Left ventricle myocardium superior (tissue), 1 donor: ENCODE data around the gene PPP2R5B. TPM values are rescaled to one million over a fixed set of nuclear protein-coding genes. Genes with fewer than 3 reads are reported as not detected.
A peak's percentile ranks its signal among the peaks of the same experiment; 100 is the strongest.

Source experiments
- ATAC-seq: fragments of 200-7000 bp; cut with Tn5 transposase; one replicate; pipeline ENCODE4 v1.9.1; 2020; ENCODE audit warnings: mild to moderate bottlenecking, moderate library complexity
- DNase-seq: peaks from one replicate; pipeline ENCODE4 v3.0.0-alpha.2; 2020
- intact Hi-C: fragments of 100-400 bp; cut with micrococcal nuclease; formaldehyde crosslinking; loops from one replicate; pipeline ENCODE4 v1.11.0; 2022
- total RNA-seq: library from RNA; stranded (reverse); fragmentation: NEBNext Ultra II Directional; extraction: Animal tissue kit (Norgen Biotek cat#: 25700); gene quantifications from one replicate; pipeline ENCODE4 v1.2.1, GENCODE V29; 2021
- donor health status: DM: no; HTN: yes; CAD: no; lungs with severe emphysema.

PPP2R5B gene
- total RNA-seq, 1 donor from 2014 or later, result 18.4 TPM

DNA sequence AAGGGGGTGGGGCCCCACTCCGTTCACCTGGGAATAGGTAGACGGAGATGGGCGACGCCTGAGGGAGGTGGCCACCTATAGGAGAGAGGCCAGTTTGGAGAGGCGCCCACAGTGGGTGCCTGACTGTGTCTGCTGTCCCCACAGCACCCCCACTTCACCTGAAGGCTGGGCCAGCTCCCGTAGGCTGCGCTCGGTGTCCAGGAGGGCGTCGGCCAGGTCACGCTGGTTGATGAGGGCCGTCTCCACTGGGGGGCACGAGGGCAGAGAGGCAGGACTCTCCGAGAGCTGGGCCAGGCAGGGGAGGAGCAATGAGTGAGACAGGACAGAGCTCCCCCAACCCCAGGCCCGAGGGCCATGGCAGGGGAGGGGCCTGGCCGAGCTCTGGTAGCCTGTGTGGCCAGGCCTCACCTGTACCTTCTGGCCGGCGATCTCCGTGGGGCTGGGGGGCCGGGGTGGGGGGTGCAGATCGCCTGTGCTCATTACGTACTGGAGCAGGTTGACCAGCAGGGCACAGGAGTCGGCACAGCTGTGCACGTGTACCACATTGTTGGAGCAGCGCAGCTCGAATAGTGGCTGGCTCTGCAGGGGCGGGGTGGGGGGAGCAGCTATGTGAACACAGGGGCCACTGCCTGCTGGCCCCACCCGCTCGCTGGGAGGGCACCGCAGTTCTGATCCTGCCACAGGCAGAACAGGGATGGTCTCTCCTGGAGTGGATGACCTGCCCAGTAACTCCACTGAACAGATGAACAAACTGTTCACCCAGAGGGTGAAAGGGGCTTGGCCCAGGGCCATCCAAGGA lies 22.2 kb upstream of the PPP2R5B start:
- no peak for ATAC-seq
- DNase-seq, result no peak
- intact Hi-C loops, result no loop called here

DNA sequence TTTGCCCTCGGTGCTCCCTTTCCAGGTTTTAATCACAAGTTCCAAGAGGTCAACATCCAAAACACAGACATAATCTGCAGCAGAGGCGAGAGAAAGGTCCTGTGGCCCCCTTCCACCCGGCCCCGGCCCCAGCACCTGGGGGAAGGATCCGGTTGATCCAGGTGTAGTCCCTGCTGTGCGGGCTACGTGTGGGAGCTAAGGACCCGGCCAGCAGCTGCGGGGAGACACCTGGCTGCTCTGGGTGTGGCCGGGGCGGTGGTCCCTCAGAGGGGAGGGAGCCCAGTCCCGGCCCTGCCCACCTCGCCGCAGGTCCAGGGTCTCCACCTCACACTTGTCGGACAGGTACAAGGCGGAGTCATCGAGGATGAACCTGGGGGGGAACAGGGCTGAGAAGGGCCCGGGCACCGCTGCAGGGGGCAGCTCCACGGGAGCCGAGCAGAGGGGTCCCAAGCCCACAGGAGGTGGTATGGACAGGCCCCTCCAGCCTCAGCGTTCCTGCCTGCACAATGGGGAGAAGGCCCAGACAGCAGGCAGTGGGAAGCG lies 21.1 kb upstream of the PPP2R5B start:
- ATAC-seq, result no peak
- intact Hi-C loops, result no loop called here
- DNase-seq, result no peak

- no peak for DNase-seq
- ATAC-seq, result no peak
- intact Hi-C loops, result no loop called here
Measured at GRCh38 chr11:64905516-64906313, 18.8 kb upstream of the PPP2R5B start.

GRCh38 chr11:64906314-64906635 lies 18.2 kb upstream of the PPP2R5B start:
- intact Hi-C loops, result no loop called here
- ATAC-seq (no peak), DNase-seq (peak; percentile 19)

DNA sequence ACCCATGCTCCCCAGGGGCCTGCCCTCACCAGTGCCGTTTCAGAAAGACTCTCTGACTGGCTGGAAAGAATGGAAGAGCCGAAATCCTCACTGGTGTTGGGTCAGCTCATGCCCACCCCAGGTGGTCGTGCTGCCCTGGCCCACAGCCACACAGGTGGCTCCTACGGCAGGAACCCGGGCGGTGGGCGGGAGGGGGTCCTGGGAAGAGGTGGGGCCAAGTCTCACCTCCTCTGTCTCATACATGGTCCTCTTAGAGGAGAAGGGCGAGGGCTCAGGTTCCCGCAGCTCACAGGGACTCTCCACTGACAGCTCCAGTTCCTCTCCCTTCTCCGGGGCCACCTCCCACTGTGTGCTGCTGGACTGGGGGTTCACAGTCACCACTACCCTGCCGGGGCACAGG lies 15.7 kb upstream of the PPP2R5B start:
- DNase-seq (no peak), ATAC-seq (no peak)
- intact Hi-C loops, result no loop called here

DNA sequence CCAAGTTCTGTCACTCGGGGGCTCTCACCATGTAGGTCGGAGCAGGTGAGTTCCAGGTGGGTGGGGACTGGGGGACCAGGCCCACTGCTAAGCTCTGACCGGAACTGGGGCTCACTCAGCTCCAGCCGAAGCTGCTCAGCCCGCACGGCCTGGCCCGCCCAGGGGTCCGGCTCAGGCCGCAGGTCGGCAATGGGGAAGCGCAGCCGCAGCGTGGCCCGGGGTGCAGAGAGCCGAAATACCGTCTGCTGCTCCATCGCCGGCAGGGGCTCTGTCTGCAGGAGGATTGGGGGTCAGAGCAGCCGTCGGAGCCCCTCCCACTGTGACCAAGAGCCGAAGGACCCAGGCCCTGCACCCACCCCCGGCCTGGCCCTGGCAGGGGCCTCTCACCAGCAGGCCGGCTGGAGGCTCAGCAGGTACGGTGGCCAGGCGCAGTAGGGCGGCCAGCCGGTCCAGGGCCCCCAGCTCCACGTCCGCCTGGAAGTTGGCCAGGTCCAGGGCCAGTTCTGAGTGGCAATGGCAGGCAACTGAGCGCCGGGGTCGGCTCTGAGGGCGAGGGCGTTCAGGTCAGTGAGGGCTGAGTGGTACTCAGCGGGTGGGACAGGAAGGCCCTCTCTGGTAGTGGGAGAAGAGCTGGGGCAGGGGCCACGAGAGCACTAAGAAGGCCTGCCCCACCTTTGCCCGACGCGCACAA lies 14.7 kb upstream of the PPP2R5B start:
- intact Hi-C loops, result no loop called here
- ATAC-seq (no peak), DNase-seq (peak; percentile 28)

DNA sequence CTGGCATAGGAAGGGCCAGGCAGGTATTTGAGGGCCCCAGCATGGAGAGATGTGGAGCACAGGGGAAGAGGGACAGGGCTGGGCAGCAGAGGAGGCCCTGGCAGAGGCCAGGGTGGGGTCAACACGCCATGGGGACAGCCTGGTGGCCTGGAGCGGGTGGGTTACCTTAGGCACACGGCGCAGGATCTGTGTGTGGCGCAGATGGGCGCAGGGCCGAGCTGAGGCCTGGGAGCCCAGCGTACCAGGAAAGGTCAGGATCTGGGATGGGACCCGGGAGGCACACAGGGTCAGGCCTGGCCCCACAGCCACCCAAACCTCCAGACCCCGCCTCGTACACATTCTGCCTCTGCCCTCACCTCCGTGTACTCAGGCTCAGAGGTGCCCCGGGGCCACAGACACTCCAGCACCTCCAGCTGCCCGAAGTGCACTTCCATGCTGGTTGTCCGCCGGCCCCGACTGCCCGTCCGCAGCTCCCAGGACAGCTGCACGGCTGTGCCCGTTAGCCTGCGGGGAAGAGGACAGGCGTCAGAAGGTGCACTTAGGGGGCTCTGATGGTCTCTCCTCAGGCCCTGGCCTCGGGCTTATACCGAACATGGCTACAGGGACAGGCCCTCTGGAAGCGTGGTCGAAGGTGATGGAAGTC lies 13.9 kb upstream of the PPP2R5B start:
- intact Hi-C loops, result no loop called here
- DNase-seq (no peak), ATAC-seq (no peak)

GRCh38 chr11:64911142-64911541 lies 13.3 kb upstream of the PPP2R5B start:
- intact Hi-C loops, result no loop called here
- no peak for DNase-seq
- ATAC-seq, result no peak

DNA sequence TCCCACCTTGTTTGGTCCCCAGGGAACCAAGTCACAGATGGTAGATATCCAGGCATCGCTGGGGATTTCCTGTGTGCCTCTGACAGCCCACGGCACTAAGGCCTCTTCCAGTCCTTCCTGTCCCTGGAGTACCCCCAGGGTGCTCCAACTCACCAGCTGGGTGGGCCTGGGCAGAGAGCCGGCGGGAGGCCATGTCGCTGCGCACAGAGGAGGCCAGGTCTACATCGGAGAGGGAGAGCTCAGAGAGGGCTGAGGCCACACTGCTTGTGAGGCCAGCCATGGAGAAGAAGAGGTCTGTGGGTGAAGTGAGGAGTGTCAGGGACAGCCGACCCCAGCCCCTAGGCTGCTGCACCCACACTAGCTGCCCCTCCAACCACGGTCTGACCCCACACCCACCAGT lies 12.8 kb upstream of the PPP2R5B start:
- intact Hi-C loops, result no loop called here
- ATAC-seq (no peak), DNase-seq (no peak)

DNA sequence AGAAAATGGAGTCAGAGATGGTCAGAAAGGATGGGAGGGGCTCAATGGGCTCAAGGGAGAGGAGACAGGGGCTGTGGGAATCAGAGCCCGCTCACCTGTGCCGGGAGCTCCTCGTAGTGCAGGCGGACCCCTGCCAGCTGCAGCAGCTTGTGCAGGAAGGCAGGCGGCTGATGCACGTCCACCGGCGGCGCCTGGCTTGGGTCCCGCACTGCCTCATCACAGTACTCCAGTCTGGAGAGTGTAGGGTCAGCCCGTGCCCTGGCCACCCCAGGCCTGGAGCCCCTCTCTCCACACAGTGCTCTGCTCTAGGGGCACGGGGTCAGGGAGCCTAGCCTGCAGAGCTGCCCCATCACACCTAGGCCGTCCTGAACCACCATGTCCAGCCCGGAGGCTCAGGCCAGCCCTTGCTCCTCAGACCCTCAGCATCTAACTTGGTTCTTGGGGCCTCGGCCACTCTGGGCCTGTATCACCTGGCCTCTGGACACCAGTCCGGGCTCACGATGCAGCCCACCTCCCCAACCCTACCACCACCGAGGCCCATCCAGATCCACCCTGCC lies 11.2 kb upstream of the PPP2R5B start:
- intact Hi-C loops, result no loop called here
- DNase-seq (no peak), ATAC-seq (no peak)

DNA sequence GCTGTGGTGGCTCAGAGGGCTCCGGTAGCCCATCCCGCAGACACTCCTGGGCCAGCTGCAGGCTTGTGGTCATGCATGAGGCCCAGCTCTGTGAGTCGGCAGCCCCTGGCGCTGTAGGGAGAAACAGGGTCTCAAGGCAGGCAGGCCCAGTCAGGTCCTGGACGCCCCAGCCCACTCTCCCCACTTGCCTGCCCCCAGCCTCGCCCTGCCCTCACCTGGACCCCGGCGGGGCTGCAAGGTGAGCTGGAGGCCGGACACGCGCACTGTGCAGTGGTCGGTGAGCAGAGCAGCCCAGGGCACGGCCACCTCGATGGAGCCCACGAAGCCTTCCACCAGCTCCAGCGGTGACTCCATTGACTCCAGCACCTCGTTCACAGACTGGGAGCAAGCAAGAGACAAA lies 10.4 kb upstream of the PPP2R5B start:
- DNase-seq (no peak), ATAC-seq (no peak)
- intact Hi-C loops, result no loop called here

GRCh38 chr11:64915376-64915887 lies 9.1 kb upstream of the PPP2R5B start:
- intact Hi-C loops, result no loop called here
- no peak for ATAC-seq
- DNase-seq, result no peak

DNA sequence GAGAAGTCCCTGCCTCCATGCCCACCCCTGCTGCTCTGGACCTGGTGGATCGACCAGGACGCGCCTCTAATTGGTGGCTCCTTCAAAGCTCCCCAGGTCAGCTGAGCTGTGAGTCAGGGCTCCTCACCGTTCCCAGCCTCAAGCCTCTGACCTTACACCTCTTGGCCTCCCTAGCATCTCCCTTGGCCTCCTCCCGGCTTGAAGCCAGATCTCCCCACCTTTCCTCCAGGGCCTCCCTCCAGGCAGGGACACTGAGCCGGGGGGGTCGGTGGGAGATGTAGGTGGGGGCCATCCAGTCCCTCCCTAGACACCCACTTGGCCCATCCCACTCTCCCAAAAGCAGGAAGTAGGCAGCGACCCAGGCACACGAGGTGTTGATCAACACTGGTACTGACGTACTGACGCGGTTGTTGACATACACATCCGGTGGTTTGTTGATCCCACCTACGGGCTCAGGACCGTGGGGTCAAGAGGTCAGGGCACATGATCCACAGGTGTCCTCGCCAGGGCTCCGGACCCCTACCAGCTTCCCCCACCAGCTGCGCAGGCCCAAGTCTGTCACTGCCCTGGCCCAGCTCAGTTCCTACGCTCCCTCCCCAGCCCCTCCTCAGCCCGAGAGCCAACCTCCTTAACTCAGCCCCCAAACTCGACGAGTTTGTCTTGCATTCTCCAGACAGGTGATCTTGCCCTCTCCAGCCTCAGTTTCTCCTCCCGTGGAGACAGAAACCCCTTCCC lies 8.3 kb upstream of the PPP2R5B start:
- ATAC-seq (peak; percentile 1), DNase-seq (no peak)
- intact Hi-C loops, result no loop called here

DNA sequence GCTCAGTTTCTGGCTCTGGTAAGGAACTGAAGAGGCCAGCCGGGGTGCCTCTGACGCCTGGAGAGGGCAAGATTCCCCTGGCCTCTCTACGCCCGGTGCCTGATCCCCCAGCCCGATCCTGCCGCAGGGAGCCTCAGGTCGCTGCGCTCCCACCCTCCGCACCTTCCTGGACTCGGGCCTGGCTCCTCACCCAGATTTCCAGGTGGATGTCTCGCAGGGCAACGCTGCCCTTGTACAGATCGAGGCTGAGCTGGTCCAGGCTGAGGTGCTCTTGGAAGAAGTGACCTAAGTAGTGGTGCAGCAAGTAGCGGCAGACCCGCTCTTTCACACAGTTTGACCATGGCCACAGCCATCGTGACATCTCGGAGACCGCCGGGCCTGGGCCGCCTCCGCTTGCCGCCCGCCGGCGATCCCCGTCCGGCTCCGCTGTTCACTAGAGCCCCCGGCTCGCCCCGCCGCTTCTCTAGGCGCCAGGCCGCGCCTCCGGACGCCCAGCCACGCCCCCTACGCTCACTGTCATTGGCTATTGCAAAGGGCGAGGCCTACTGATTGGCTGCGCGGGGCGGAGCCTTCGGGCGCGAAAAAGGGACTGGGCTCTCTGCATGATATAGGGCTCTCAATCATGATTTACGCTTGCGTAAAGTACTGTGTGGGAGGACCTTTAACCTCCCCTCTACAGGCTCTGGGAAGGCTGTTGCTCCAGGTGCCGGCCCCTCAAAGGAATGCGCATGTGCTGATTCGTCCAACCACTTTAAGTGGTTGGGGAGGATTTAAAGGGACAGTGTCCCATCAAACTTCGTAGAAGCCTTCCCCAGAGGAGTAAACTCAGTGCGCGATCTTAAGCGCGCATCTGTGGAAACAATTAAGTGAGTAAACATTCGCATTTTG lies 7.5 kb upstream of the PPP2R5B start, which contains the start of gene ATG2A:
ATG2A (minus strand) TSS at position 435 of the 888 bp plus-strand sequence; CDS start at position 361, 74 bp downstream.
- DNase-seq, result peak; percentile 100
- ATAC-seq, result peak; percentile 97
- intact Hi-C loops, result no loop called here

DNA sequence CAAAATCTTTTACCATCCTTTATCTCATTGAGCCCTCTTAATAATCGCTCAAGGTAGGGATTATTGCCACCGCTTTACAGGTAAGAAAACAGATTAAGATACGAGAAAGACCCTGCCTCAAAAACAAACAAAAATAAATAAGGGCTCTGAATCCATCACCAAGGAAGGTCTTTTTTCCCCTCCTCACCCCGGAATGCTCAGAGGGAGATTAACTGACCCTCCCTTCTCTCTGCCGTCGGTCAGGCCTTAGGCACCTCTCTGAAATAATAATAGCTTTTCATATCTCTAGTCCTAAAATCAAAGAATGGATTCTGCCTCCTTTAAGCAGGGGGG lies 6.9 kb upstream of the PPP2R5B start:
- ATAC-seq (no peak), DNase-seq (no peak)
- intact Hi-C loops, result no loop called here

DNA sequence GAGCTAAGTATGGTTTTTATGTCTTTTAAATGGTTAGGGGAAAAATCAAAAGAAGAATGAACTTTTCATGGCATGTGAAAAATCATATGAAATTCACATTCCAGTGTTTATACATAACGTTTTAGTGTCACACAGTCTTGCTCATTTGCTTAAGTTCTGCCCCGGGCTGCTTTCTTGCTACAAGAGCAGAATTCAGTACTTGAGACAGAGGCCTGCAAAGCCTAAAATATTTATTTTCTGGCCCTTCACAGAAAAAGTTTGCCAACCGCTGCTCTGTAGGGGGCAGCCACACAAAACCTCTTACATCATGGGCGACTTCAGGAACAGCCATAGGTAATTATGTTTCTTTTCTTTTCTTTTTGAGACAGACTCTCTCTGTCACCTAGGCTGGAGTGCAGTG lies 6.5 kb upstream of the PPP2R5B start:
- DNase-seq, result no peak
- ATAC-seq, result no peak
- intact Hi-C loops, result no loop called here

GRCh38 chr11:64919627-64920026 lies 4.9 kb upstream of the PPP2R5B start:
- ATAC-seq, result no peak
- intact Hi-C loops, result no loop called here
- no peak for DNase-seq
